ENCODE measurements around the gene PRLR. TPM values are rescaled to one million over a fixed set of nuclear protein-coding genes. Genes with fewer than 3 reads are reported as not detected.

PRLR gene
- total RNA-seq, 2 donors from 2014 or later, result 6.2 to 7.9 TPM

GRCh38 chr5:35066260-35066795 lies 164.0 kb downstream of the PRLR start:
- H3K9me3 ChIP-seq, result no peaks in the 10 kb centered on the region
- no peak for DNase-seq
- no peaks in the 10 kb centered on the region for H3K36me3 ChIP-seq (replicated peaks in 1 of 2; ENCODE audit: insufficient read depth in 1 of 2, low read depth in 2 of 2)
- no peak overlapping the region for H3K4me3 ChIP-seq
- peaks cover 5% of the 10 kb centered on the region for H3K4me1 ChIP-seq
- ATAC-seq, result no peak
- intact Hi-C loops (cut with DNase I), result no loop called here
- WGBS, 2 donors, result 93 to 94% methylated on average over 3 to 5 of the region's 5 CpGs
- no peak overlapping the region for H3K27ac ChIP-seq
- TF ChIP-seq POLR2A (IDR thresholded peaks at IDR 0.05), result no peak
- TF ChIP-seq CTCF (IDR thresholded peaks at IDR 0.05), result no peak
- no peaks in the 10 kb centered on the region for H3K27me3 ChIP-seq

GRCh38 chr5:35063414-35063813 lies 166.9 kb downstream of the PRLR start:
- Histone ChIP-seq H3K27ac (no peak overlapping the region), H3K4me3 (no peak overlapping the region), H3K9me3 (no peaks in the 10 kb centered on the region), H3K36me3 (replicated peaks in 1 of 2; ENCODE audit: insufficient read depth in 1 of 2, low read depth in 2 of 2) (no peaks in the 10 kb centered on the region), H3K4me1 (peaks cover 5% of the 10 kb centered on the region), H3K27me3 (no peaks in the 10 kb centered on the region)
- TF ChIP-seq CTCF (IDR thresholded peaks at IDR 0.05) (no peak), POLR2A (IDR thresholded peaks at IDR 0.05) (no peak)
- DNase-seq (peak in 1 of 4 donors; percentile 12), ATAC-seq (peak; percentile 21)
- intact Hi-C loops (cut with DNase I), result no loop called here
- WGBS, 2 donors, result 69 to 80% methylated on average over 4 of the region's 4 CpGs

GRCh38 chr5:35061211-35061770 lies 169.0 kb downstream of the PRLR start:
- Histone ChIP-seq H3K36me3 (replicated peaks in 1 of 2; ENCODE audit: insufficient read depth in 1 of 2, low read depth in 2 of 2) (no peaks in the 10 kb centered on the region), H3K4me1 (peaks cover 5% of the 10 kb centered on the region), H3K4me3 (no peak overlapping the region), H3K9me3 (no peaks in the 10 kb centered on the region), H3K27me3 (no peaks in the 10 kb centered on the region), H3K27ac (no peak overlapping the region)
- intact Hi-C loops (cut with DNase I), result no loop called here
- ATAC-seq (peak; percentile 30), DNase-seq (peak in 1 of 4 donors; percentile 11)
- TF ChIP-seq CTCF (IDR thresholded peaks at IDR 0.05) (no peak), POLR2A (IDR thresholded peaks at IDR 0.05) (no peak)
- WGBS, 2 donors, result 90 to 94% methylated on average over 2 of the region's 2 CpGs

- H3K36me3 ChIP-seq (replicated peaks in 1 of 2; ENCODE audit: insufficient read depth in 1 of 2, low read depth in 2 of 2), result no peaks in the 10 kb centered on the region
- intact Hi-C loops (cut with DNase I), result no loop called here
- TF ChIP-seq POLR2A (IDR thresholded peaks at IDR 0.05) (no peak), CTCF (IDR thresholded peaks at IDR 0.05) (no peak)
- no peaks in the 10 kb centered on the region for H3K27me3 ChIP-seq
- no peak for ATAC-seq
- 67 to 91% methylated on average over 2 of the region's 2 CpGs for WGBS, 2 donors
- H3K9me3 ChIP-seq, result no peaks in the 10 kb centered on the region
- H3K4me1 ChIP-seq, result peaks cover 5% of the 10 kb centered on the region
- no peak overlapping the region for H3K27ac ChIP-seq
- H3K4me3 ChIP-seq, result no peak overlapping the region
- no peak for DNase-seq
Observed at GRCh38 chr5:35060236-35060635, 170.1 kb downstream of the PRLR start.

GRCh38 chr5:35059251-35059650 lies 171.0 kb downstream of the PRLR start:
- H3K4me1 ChIP-seq, result peaks cover 5% of the 10 kb centered on the region
- no peak for TF ChIP-seq POLR2A (IDR thresholded peaks at IDR 0.05)
- TF ChIP-seq CTCF (IDR thresholded peaks at IDR 0.05), result no peak
- no peaks in the 10 kb centered on the region for H3K9me3 ChIP-seq
- H3K4me3 ChIP-seq, result no peak overlapping the region
- no peaks in the 10 kb centered on the region for H3K36me3 ChIP-seq (replicated peaks in 1 of 2; ENCODE audit: insufficient read depth in 1 of 2, low read depth in 2 of 2)
- ATAC-seq (no peak), DNase-seq (no peak)
- H3K27ac ChIP-seq, result no peak overlapping the region
- H3K27me3 ChIP-seq, result no peaks in the 10 kb centered on the region
- intact Hi-C loops (cut with DNase I), result no loop called here

Data from body of pancreas (tissue), 4 donors.